Left lung (tissue), 10 donors: ENCODE measurements around the gene CEP44. TPM values are rescaled to one million over a fixed set of nuclear protein-coding genes. Genes with fewer than 3 reads are reported as not detected.

Source experiments
- ATAC-seq: fragments of 200-7000 bp; cut with Tn5 transposase; one replicate; pipeline ENCODE4 v1.9.1; 2020; ENCODE audit warnings: moderate library complexity
- DNase-seq, 4 donors: peaks; one replicate each; pipeline ENCODE4 v3.0.0-alpha.2; 2013 to 2020
- H3K27ac ChIP-seq, 2 donors: fragments of 200-600 bp; sonication (generic) in 1 of 2; one replicate each; pipeline versions ENCODE4 v1.5.0 to v1.8.0; 2020 to 2021
- H3K27me3 ChIP-seq, 2 donors: fragments of 200-600 bp; sonication (generic) in 1 of 2; one replicate each; pipeline versions ENCODE4 v1.5.0 to v1.8.0; 2020 to 2021
- H3K36me3 ChIP-seq, 2 donors: fragments of 200-600 bp; sonication (generic) in 1 of 2; one replicate each; pipeline versions ENCODE4 v1.5.0 to v1.8.0; 2020 to 2021
- H3K4me1 ChIP-seq, 2 donors: fragments of 200-600 bp; one replicate each; pipeline ENCODE4 v1.8.0; 2021
- H3K4me3 ChIP-seq, 2 donors: fragments of 200-600 bp; sonication (generic) in 1 of 2; one replicate each; pipeline versions ENCODE4 v1.5.0 to v1.8.0; 2020 to 2021; ENCODE audit warnings: mild to moderate bottlenecking in 1 of 2
- H3K9me3 ChIP-seq, 2 donors: fragments of 200-600 bp; sonication (generic) in 1 of 2; one replicate each; pipeline versions ENCODE4 v1.5.0 to v1.8.0; 2020 to 2021
- CTCF ChIP-seq, 2 donors: fragments of 200-600 bp; sonication (generic) in 1 of 2; IDR thresholded peaks; one replicate each; pipeline versions ENCODE4 v1.5.0 to v1.8.0; 2021; ENCODE audit warnings: antibody characterized with exemption in 2 of 2
- intact Hi-C, 2 donors: fragments of 100-400 bp; cut with DNase I; formaldehyde crosslinking; loops; one replicate each; pipeline versions ENCODE4 v1.11.2 to v1.14.2; 2022
- polyA plus RNA-seq, 6 donors: library from polyadenylated mRNA; unstranded; fragments of 120-200 nt; gene quantifications; one replicate each; pipeline ENCODE4 v1.2.1, GENCODE V29; 2013; ENCODE audit not compliant: insufficient read length in 6 of 6
- total RNA-seq, 2 donors: library from RNA; stranded (reverse); fragmentation: NEBNext Ultra II Directional; extraction: Animal tissue kit (Norgen Biotek cat#: 25700); gene quantifications; one replicate each; pipeline ENCODE4 v1.2.1, GENCODE V29; 2021
- donor health status: DM: no; HTN: yes; CAD: no.
- donor health status: DM: no; HTN: no; CAD: no.

Gene CEP44
- total and polyA plus RNA-seq, 8 donors, result 11.9 to 33.8 (median 27.9) TPM

DNA sequence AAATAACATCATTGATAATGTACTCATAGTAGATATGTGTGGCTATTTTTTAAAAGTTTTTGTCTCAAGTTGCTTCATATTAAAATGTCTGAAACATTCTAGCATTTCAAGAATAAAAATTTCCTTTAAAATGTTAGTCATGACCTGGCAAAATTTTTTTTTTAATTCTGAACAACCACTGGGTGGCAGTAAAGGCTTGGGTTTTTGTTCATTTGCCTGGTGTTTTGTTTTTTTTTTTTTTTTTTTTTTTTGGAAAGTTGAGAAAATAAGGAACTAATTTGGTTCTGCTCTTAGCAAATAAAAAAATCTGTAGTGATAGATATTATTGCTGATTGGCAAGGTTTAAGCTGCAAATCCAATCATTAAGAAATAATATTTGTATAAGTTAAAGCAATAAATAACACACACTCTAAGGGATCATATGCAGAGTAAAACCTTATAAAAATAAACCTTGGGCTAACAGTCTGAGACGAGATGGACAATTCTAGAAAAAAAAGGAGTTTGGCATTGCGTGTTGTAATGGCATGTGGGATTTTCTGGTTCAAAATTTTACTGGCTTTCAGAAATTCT lies 81.4 kb downstream of the CEP44 start:
- DNase-seq, result peak in 2 of 4 donors; percentile 26 to 34
- intact Hi-C loops, result loop anchor here in 1 of 2 donors (5.0 to 10.0 kb wide), 2 partner anchors 267 to 350 kb away; no protein-coding TSS in a partner anchor
- H3K27ac ChIP-seq, result no peak overlapping the region

GRCh38 chr4:174369985-174370384 lies 86.3 kb downstream of the CEP44 start:
- DNase-seq (no peak), ATAC-seq (no peak)
- intact Hi-C loops, result loop anchor here in 1 of 2 donors (5.0 to 10.0 kb wide), 2 partner anchors 262 to 345 kb away; no protein-coding TSS in a partner anchor
- no peak overlapping the region for H3K27ac ChIP-seq
- H3K4me3 ChIP-seq, result no peak overlapping the region
- peaks cover 0 to 4% of the 10 kb centered on the region in 2 donors for H3K4me1 ChIP-seq
- TF ChIP-seq CTCF (IDR thresholded peaks at IDR 0.05), result no peak
- no peaks in the 10 kb centered on the region for H3K36me3 ChIP-seq
- no peaks in the 10 kb centered on the region for H3K9me3 ChIP-seq
- H3K27me3 ChIP-seq, result no peaks in the 10 kb centered on the region

More for the DNA sequence above, 81.4 kb downstream of the CEP44 start:
- no peaks in the 10 kb centered on the region for H3K27me3 ChIP-seq
- no peaks in the 10 kb centered on the region for H3K36me3 ChIP-seq
- peak; percentile 30 to 51 for TF ChIP-seq CTCF (IDR thresholded peaks at IDR 0.05)
- peaks cover 0 to 4% of the 10 kb centered on the region in 2 donors for H3K4me1 ChIP-seq
- no peak overlapping the region for H3K4me3 ChIP-seq
- ATAC-seq, result peak; percentile 36
- no peaks in the 10 kb centered on the region for H3K9me3 ChIP-seq

- intact Hi-C loops, result no loop called here
Measured at GRCh38 chr4:174373821-174374220, 90.1 kb downstream of the CEP44 start.

DNA sequence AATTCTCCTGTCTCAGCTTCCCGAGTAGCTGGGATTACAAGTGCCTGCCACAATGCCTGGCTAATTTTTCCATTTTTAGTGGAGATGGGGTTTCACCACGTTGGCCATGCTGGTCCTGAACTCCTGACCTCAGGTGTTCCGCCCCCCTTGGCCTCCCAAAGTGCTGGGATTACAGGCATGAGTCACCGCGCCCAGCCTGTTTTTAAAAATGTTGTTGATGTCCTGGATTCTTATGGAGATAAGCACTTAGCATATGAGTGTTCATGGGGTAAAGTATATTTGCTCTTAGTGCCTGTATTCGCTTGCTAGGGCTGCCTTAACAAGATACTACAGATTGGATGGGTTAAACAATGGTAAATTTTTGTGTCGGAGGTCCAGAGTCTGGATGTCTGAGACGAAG lies 91.7 kb downstream of the CEP44 start:
- ATAC-seq, result no peak
- intact Hi-C loops, result no loop called here

More at GRCh38 chr4:174373821-174374220, 90.1 kb downstream of the CEP44 start:
- ATAC-seq (no peak), DNase-seq (no peak)
- H3K4me3 ChIP-seq, result no peak overlapping the region
- H3K4me1 ChIP-seq, result no peaks in the 10 kb centered on the region
- no peaks in the 10 kb centered on the region for H3K27me3 ChIP-seq
- no peaks in the 10 kb centered on the region for H3K36me3 ChIP-seq
- no peaks in the 10 kb centered on the region for H3K9me3 ChIP-seq
- H3K27ac ChIP-seq, result no peak overlapping the region
- no peak for TF ChIP-seq CTCF (IDR thresholded peaks at IDR 0.05)

DNA sequence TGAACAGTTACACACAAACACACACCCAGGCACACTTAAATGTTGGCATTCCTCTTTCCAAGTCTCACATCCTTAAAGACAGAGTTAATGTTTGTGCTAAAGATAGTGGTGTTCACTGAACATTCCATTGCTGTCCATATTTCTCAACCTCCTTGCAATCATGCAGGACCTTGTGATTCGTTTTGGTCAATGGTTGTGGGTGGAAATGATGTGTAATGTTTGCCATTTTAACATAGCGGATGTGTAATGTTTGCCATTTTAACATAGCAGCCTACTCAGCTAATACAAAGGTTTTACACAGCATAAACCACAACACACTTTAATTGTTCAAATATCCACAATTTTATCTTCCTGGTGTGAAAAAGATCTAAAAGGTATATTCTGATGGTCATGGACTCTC lies 93.9 kb downstream of the CEP44 start:
- Histone ChIP-seq H3K4me1 (no peaks in the 10 kb centered on the region), H3K9me3 (no peaks in the 10 kb centered on the region), H3K4me3 (no peak overlapping the region), H3K36me3 (no peaks in the 10 kb centered on the region), H3K27me3 (no peaks in the 10 kb centered on the region), H3K27ac (no peak overlapping the region)
- DNase-seq (no peak), ATAC-seq (no peak)
- intact Hi-C loops, result no loop called here
- TF ChIP-seq CTCF (IDR thresholded peaks at IDR 0.05), result no peak

More for the DNA sequence above, 91.7 kb downstream of the CEP44 start:
- H3K27ac ChIP-seq, result no peak overlapping the region
- H3K9me3 ChIP-seq, result no peaks in the 10 kb centered on the region
- H3K4me3 ChIP-seq, result no peak overlapping the region
- TF ChIP-seq CTCF (IDR thresholded peaks at IDR 0.05), result no peak
- H3K36me3 ChIP-seq, result no peaks in the 10 kb centered on the region
- no peaks in the 10 kb centered on the region for H3K27me3 ChIP-seq
- no peak for DNase-seq
- no peaks in the 10 kb centered on the region for H3K4me1 ChIP-seq
